HG03095 (cell line): ENCODE measurements around the gene NDUFS8.

Experiments used
- ATAC-seq: cut with Tn5 transposase; IDR thresholded peaks from one replicate; pipeline ENCODE4 v1.9.1; 2021; ENCODE audit warnings: moderate library complexity; ENCODE audit not compliant: unreplicated experiment

Gene NDUFS8

GRCh38 chr11:68076371-68077042, 46.0 kb downstream of the NDUFS8 start:
- ATAC-seq: no peak

DNA sequence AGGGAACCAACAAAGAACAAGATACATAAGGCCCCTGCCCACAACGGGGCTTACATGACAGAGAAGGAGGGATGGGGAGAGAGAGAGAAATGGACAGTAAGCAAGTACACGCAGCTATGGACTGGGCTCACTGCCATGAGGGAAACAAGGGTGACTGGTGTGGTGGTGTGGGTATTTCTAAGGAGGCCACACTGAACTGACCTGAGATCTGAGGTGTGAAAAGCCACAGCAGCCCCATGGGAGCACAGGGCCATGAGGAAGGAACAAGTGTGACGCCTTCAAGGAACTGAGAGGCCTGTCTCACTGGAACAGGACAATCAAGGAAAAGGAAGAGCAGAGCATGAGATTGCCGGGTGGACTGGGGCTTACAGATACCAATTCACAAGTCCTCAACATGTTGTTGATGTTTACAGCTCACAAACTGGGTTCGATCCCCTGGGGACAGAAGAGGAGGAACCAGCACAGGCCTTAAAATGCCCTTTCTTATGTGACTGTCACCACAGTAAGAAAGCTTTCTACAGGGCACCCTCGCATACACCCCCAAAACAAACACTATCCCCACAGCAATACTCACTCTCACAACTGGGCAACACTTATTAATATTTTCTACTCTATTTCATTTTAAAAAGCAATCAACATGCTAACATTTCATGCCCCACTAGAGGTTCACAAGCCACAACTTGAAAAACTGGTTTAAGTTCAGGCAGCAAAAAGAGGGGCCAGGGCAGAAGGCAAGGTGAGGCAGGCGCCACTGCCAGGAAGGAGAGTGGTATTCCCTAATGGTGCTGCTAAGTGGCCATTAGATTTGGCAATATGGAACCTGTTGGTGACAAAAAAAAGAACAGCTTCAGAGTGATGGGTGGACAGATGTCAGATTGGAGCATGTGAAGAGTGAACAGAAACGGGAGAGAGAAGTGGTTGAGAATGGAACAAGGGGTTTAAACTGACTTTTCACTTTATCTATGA, 47.4 kb downstream of the NDUFS8 start:
- no peak for ATAC-seq

DNA sequence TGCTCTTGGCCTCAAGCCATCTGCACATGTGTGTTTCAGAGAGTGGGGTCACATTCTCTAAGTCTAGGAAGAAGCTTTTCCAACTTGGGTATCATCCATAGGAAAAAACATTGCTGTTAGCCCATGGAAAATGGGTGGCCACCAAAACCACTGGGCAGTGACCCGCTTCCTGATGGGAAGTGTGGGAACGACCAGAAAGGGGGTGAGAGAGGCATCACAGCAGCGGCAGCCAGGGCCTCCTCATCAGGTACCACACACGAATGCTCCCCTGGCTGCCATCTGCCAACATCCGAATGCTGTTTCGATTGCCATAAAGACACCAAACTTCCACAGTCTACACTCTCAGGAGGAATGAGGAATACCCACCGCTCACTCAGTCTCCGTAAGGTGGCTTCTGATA, 50.4 kb downstream of the NDUFS8 start:
- no peak for ATAC-seq

GRCh38 chr11:68081691-68082090, 51.2 kb downstream of the NDUFS8 start:
- no peak for ATAC-seq

GRCh38 chr11:68082481-68082880, 52.0 kb downstream of the NDUFS8 start:
- no peak for ATAC-seq

DNA sequence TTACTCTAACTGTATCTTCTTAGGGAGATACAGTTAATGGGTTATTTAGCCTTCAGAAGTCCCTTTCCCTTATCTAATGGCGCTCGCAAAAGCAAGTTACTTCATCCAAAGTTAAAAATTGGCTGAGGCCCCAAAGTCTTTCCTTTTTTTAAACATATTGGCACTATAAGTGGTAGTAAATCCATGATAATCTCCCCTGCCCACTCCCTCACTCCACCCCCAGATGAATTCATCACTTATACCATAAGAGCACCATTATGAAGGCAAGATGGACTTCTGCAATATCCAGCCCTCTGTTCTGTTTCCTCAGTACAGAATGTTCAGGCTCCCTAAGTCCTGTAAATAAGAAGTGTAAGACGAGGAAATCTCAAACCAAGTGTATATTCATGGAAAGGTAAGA, 53.0 kb downstream of the NDUFS8 start:
- ATAC-seq: no peak
